HG03139 (cell line): ENCODE measurements around the gene KRT28.
"Not testable (repeated sequence)": the region's sequence is repeated elsewhere in the genome, so short reads cannot be mapped to it uniquely, and the experiment has no call there.

Experiments used
- ATAC-seq: cut with Tn5 transposase; IDR thresholded peaks from one replicate; pipeline ENCODE4 v1.9.1; 2021; ENCODE audit not compliant: unreplicated experiment

Gene KRT28

DNA sequence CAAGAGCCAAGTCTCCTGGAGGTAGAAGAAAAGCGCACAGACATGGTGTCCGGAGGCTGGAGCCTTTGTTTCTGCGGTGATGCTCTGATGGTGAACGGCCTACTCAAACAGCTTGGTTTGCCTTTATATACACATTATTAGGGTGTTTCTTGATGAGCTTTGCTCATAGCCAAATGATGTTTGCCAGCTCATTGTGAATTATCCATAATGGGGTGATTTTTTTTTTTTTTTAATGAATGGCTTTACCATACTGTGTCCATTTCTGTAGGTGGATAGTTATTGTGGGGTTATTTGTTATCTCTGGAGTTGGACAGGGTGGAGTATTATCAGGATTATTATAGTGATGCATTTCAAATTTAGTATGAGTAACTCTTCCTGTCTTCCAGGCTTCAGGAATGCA is 17.3 kb downstream of the KRT28 start, which contains the start of gene KRT27:
KRT27 (minus strand) TSS at position 101 of the 400 bp plus-strand sequence; CDS start at position 44, 57 bp downstream.
- no peak for ATAC-seq

DNA sequence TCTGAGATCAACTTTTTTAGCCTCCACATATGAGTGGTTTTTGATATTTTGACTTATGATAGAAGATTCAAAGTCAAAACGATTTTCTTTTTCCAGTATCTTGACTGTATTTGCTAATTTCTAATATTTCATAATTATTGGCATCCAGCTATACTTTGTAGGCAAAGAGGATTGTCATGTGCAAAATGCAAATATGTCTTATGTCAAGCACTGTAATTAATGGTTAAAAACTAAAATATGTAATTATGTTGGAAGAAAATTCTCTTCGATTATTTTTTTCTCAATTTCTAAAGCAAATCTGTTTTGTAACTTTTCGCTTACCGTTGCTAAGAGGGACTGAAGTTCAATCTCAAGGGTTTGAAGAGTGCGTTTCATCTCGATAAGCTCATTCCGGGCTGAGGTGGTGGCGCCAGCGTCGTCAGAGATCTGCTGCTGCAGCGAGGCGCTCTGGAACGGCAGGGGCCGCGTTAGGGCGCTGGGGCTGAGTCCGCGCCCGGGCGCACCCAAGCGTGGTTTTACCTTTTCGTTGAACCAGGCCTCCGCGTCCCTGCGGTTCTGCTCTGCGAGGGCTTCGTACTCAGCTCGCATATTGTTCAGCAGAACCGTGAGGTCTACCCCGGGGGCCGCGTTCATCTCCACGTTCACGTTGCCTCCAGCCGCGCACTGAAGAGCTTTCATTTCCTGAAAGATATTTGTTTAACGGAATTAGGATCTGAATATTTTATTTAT is 20.4 kb downstream of the KRT28 start:
- ATAC-seq, result no peak

DNA sequence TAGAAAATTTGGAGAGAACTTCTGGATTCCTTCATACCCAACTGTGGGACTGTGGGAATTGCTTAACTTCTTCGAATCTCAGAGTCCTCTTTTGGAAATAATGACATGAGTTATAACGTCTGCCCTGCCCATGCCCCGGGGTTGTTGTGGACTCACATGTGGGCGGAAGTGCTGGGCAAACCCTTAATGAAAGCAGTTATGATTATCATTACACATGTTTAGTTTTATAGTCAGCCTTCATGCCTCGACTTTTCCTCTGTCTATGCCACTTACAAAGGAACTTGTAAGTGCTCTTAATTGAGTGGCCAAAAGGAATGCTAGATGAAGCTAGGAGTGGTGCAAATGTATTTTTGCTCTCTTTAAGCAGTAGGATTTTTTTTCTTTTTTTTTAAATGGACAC is 21.3 kb downstream of the KRT28 start:
- ATAC-seq, result no peak

DNA sequence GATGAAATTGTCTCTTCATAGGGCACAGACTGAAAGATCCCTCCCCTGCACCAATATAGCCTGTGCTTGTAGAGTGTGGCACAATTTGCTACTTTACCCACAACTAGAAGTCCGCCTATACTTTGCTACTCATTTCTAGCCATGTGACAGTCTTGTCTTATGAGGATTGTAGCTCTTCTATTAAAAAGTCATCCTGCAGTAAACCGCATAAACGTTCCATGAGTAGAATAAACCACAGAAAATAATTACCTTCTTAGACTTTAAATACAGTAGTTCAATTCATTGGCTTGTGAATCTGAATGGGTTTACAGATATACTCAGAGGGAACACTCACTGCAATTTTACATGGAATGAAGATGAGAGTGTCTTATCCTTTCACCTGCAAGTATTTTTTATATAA is 21.8 kb downstream of the KRT28 start:
- ATAC-seq, result no peak

DNA sequence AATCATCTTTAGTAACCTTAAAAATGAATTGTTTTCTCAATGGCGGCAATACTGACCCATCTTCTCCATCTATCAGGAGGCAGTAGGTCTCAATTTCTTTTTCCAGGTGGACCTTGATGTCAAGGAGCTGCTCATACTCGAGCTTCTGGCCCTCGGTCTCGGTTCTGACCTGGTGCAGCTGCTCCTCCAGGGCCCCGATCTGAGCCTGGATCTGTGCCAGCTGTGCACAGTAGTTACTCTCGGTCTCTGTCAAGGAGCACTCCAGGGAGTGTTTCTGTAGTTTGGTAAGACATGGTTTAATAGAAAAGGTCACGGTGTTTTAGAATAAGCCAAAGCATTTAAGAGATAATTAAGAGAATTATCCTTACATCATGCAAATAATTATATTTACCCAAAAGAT is 22.3 kb downstream of the KRT28 start:
- no peak for ATAC-seq

DNA sequence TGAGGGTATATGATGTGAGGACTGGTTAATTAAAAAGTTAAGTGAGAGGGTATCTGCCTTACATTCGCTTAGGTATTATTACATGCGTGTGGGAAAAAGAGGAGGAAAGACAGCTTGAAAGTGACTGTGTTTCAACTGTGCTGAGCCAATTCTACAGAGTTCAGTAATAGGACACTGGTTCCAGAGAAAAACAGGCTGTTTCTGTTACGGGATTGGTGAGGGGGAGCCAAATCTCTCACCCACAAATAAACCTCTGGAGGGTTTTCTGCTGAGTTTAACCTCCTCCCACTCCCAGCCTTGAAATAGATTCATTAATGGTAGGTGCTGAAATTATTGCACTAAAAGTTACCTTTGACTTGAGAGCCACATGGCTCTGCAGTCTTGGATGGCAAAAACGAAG is 23.8 kb downstream of the KRT28 start:
- no peak for ATAC-seq

DNA sequence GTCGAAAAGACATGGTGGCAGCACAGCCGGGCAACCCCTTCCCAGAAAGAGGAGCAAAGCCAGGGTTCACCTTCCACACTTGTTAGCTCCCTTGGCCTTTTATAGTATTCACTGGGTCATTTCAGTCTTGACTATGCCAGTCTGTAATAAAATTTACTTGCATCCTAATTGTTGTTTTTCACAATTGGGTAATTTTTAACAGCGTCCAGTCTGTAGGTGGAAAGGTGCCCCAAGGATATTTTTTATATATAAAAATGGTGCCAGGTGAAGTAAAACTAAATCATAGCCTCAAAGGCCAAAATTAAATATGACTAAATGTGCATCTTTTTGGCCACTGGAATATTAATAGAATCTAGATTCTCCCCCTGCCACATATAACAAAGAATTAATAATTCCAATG is 27.7 kb downstream of the KRT28 start, which contains the start of gene KRT26:
KRT26 (minus strand) TSS at position 101 of the 400 bp plus-strand sequence; CDS start at position 13, 88 bp downstream.
- ATAC-seq, result no peak

DNA sequence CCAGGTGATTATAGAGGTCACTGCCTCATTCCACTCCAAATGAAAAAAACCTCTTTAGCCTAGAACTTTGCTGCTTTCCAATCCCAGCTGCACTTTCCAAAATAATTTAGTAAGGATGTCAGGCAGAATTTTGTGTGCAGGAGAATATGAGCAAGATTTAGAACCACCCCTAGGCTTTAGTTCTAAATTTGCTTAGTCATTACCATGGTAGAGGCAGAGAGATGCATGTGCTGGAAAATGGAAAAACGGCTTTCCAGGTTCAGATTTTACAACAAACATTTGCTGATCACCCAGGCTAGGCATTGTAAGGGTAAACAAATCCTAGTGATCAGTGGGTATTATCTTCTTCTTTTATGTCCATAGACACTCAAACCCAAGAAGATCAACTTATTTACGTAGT is 34.1 kb downstream of the KRT28 start:
- no peak for ATAC-seq

DNA sequence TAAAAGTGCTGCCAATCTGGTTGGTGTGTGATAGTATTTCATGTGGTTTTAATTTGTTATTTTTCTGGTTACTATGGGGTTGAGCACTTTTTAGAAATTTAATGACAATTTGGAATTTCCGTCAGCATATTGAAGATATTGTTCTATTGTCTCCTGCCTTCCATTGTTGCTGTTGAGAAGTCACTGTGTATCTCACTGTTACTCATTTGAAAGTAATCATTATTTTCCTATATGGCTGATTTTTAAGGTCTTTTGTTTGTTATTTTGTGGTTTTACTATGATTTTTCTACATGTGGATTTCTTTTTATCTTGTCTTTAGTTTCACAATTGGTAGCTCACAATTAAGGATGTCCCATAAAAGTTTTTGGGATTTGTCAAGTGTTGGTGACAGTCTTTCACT is 36.0 kb downstream of the KRT28 start:
- no peak for ATAC-seq

DNA sequence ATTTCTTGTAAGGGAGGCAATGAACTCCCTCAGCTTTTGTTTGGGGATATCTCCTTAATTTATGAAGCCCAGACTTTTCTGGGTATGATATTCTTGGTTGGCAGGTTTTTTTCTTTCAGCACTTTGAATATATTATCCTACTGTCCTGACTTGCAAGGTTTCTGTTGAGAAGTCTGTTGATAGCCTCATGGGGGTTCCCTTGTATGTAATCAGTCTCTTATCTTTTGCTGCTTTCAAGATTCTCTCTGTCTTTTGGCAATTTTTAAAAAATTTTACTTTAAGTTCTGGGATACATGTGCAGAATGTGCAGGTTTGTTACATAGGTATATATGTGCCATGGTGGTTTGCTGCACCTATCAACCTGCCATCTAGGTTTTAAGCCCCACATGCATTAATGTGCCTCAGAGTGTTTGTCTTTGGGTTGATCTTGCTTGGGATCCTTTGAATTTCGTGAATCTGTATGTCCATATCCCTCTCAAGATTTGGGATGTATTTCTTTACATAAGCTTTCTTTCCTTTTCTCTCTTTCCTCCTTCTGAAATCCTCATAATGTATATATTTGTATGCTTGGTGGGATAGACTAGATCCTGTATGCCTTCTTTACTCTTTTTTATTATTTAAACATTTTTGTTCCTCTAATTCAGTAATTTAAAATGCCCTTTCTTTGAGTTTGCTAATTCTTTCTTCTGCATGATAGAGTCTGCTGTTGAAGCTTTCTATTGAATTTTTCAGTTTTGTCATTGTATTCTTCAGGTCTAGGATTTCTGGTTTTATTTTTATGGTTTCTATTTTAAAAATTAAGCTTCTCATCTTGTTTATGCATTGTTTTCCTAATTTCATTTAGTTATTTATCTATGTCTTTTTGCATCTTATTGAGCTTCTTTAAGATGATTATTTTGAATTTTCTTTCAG is 39.4 kb downstream of the KRT28 start:
- no peak for ATAC-seq

DNA sequence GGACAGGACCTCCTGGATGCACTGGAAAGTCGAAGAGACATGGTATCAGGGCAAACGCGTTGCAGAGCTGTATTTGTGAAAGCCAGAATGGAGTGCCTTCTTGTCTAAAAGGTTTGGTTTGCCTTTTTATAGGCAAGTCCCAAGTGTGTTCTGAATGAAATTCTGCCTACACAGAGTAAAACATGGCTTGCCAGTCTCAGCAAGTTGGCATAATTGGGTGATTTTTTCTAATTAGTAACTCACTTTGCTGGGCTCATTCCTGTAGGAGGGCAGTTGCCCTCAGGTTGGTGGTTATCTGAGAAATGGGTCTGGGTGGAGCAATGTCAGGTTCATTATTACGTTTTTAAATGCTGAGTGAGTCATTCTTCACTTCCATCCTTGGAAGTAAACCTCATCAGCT is 44.5 kb downstream of the KRT28 start, which contains the start of gene KRT25:
KRT25 (minus strand) TSS at position 101 of the 400 bp plus-strand sequence; CDS start at position 41, 60 bp downstream.
- ATAC-seq, result no peak

DNA sequence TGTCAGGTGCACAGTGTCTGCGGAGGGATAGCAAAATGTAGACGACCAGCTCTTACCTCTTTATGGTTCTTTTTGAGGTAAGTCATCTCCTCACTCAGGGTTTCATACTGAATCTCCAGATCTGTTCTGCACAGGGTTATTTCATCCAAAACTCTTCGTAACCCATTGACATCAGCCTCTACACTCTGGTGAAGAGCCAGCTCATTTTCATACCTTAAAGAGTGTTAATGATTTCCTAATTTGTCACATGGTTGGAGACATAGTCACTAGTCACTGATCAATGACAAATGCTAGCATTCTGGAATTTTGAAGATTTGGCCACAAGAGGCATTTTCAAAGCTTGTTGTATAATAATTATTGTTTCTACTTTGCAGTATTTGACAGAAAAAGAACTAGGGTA is 46.0 kb downstream of the KRT28 start:
- no peak for ATAC-seq

DNA sequence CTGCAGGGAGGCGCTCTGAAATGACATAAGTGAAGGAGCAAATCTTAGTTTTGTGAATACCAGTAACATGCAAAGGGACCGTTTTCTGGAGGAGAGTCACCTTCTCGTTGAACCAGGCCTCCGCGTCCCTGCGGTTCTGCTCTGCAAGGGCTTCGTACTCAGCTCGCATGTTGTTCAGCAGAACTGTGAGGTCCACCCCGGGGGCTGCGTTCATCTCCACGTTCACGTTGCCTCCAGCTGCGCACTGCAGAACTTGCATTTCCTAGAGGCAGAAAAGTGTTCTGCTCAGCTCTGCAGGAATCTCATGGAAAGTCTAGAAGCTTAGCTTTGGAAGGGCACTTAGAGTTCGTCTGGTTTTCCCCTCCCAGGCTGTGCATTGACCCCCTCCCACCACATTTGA is 48.7 kb downstream of the KRT28 start:
- ATAC-seq, result no peak

DNA sequence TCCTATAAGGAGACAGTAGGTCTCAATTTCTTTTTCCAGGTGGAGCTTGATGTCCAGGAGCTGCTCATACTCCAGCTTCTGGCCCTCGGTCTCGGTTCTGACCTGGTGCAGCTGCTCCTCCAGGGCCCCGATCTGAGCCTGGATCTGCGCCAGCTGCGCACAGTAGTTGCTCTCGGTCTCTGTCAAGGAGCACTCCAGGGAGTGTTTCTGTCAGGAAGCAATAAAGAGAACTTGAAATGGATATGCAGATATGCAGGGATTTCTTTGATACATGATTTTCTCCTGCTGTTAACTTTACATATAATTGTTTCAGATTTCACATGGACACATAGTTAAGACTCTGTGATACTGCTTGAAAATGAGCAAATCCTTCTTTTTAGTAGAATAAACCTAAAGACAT is 49.4 kb downstream of the KRT28 start:
- no peak for ATAC-seq

DNA sequence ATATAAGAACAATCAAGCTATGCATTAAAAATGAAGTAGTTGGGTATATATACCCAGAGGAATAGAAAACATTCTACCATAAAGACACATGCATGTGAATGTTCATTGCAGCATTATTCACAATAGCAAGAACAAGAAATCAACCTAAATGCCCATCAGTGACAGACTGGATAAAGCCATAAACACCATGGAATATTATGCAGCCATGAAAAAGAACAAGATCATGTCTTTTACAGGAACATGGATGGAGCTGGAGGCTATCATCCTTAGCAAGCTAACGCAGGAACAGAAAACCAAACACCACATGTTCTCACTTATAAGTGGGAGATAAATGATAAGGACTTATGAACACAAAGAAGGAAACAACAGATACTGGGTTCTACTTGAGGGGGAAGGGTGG is 51.1 kb downstream of the KRT28 start:
- ATAC-seq, result not testable (repeated sequence)
